Lower lobe of right lung (tissue), 2 donors: ENCODE data around the gene SYNGR1. TPM values are rescaled to one million over a fixed set of nuclear protein-coding genes. Genes with fewer than 3 reads are reported as not detected.

Experiments used
- ATAC-seq, 2 donors: fragments of 200-7000 bp; cut with Tn5 transposase; one replicate each; pipeline ENCODE4 v1.9.1; 2020 to 2022; ENCODE audit warnings: mild to moderate bottlenecking in 2 of 2, moderate library complexity in 2 of 2
- DNase-seq: peaks from one replicate; pipeline ENCODE4 v3.0.0-alpha.2; 2020
- H3K27ac ChIP-seq: fragments of 200-600 bp; one replicate; pipeline ENCODE4 v1.8.0; 2022
- H3K27me3 ChIP-seq: fragments of 200-600 bp; one replicate; pipeline ENCODE4 v1.8.0; 2022; ENCODE audit warnings: low read depth
- H3K36me3 ChIP-seq: fragments of 200-600 bp; one replicate; pipeline ENCODE4 v1.8.0; 2022; ENCODE audit warnings: mild to moderate bottlenecking
- H3K4me1 ChIP-seq: fragments of 200-600 bp; one replicate; pipeline ENCODE4 v1.8.0; 2022
- H3K4me3 ChIP-seq: fragments of 200-600 bp; one replicate; pipeline ENCODE4 v1.8.0; 2022; ENCODE audit warnings: mild to moderate bottlenecking
- H3K9me3 ChIP-seq: fragments of 200-600 bp; one replicate; pipeline ENCODE4 v1.8.0; 2022
- intact Hi-C: fragments of 100-400 bp; cut with DNase I; formaldehyde crosslinking; loops from one replicate; pipeline ENCODE4 v1.11.0; 2022
- total RNA-seq: library from RNA; stranded (reverse); fragmentation: NEBNext Ultra II Directional; extraction: Animal tissue kit (Norgen Biotek cat#: 25700); gene quantifications from one replicate; pipeline ENCODE4 v1.2.1, GENCODE V29; 2021
- TF ChIP-seq, protein P1 (sequence below): fragments of 200-600 bp; IDR thresholded peaks from one replicate; pipeline ENCODE4 v1.8.0; 2022; ENCODE audit warnings: antibody characterized with exemption, mild to moderate bottlenecking
- donor health status: DM: no; HTN: yes; CAD: no; lungs with severe emphysema.

SYNGR1 gene
- total RNA-seq, 1 donor from 2014 or later, result 13.4 TPM

- Histone ChIP-seq H3K4me3 (no peak overlapping the region), H3K9me3 (no peaks in the 10 kb centered on the region), H3K4me1 (no peaks in the 10 kb centered on the region), H3K36me3 (no peaks in the 10 kb centered on the region), H3K27ac (no peak overlapping the region), H3K27me3 (no peaks in the 10 kb centered on the region)
- DNase-seq, result no peak
- no peak for ATAC-seq
- intact Hi-C loops, result no loop called here
- TF ChIP-seq, protein P1, sequence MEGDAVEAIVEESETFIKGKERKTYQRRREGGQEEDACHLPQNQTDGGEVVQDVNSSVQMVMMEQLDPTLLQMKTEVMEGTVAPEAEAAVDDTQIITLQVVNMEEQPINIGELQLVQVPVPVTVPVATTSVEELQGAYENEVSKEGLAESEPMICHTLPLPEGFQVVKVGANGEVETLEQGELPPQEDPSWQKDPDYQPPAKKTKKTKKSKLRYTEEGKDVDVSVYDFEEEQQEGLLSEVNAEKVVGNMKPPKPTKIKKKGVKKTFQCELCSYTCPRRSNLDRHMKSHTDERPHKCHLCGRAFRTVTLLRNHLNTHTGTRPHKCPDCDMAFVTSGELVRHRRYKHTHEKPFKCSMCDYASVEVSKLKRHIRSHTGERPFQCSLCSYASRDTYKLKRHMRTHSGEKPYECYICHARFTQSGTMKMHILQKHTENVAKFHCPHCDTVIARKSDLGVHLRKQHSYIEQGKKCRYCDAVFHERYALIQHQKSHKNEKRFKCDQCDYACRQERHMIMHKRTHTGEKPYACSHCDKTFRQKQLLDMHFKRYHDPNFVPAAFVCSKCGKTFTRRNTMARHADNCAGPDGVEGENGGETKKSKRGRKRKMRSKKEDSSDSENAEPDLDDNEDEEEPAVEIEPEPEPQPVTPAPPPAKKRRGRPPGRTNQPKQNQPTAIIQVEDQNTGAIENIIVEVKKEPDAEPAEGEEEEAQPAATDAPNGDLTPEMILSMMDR, result no peak
These were observed 13.1 kb downstream of the SYNGR1 start for GRCh38 chr22:39362932-39363331.

- no peak overlapping the region for H3K4me3 ChIP-seq
- H3K4me1 ChIP-seq, result no peaks in the 10 kb centered on the region
- H3K36me3 ChIP-seq, result no peaks in the 10 kb centered on the region
- H3K27me3 ChIP-seq, result no peaks in the 10 kb centered on the region
- TF ChIP-seq, protein P1, result no peak
- intact Hi-C loops, result no loop called here
- no peak overlapping the region for H3K27ac ChIP-seq
- DNase-seq (no peak), ATAC-seq (no peak)
- no peaks in the 10 kb centered on the region for H3K9me3 ChIP-seq
These were observed 14.1 kb downstream of the SYNGR1 start for GRCh38 chr22:39363751-39364515.

- no peak overlapping the region for H3K27ac ChIP-seq
- ATAC-seq, result no peak
- intact Hi-C loops, result no loop called here
These were observed 15.1 kb downstream of the SYNGR1 start for GRCh38 chr22:39364714-39365491.

DNA sequence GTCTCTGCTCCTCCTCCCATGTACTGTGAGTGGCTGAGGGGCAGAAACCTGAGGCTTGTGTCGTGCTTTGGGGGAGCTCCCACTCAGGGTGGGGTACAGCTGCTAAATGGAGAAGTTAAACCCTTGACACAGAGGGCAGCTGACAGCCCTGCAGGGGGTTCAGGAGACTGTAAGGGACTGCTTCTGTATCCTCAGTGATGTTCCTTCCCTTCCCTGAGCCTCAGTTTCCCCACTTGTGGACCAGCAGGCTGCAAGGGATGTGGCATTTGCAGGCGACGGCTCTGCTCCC lies 15.6 kb downstream of the SYNGR1 start:
- Histone ChIP-seq H3K27me3 (no peaks in the 10 kb centered on the region), H3K27ac (no peak overlapping the region), H3K4me3 (no peak overlapping the region), H3K4me1 (no peaks in the 10 kb centered on the region), H3K36me3 (no peaks in the 10 kb centered on the region), H3K9me3 (no peaks in the 10 kb centered on the region)
- ATAC-seq (no peak), DNase-seq (no peak)
- TF ChIP-seq, protein P1, result no peak
- intact Hi-C loops, result no loop called here

More at GRCh38 chr22:39364714-39365491, 15.1 kb downstream of the SYNGR1 start:
- TF ChIP-seq, protein P1, result no peak
- Histone ChIP-seq H3K27me3 (no peaks in the 10 kb centered on the region), H3K4me1 (no peaks in the 10 kb centered on the region), H3K36me3 (no peaks in the 10 kb centered on the region), H3K9me3 (no peaks in the 10 kb centered on the region), H3K4me3 (no peak overlapping the region)
- no peak for DNase-seq

GRCh38 chr22:39367035-39367434 lies 17.2 kb downstream of the SYNGR1 start:
- TF ChIP-seq, protein P1, result no peak
- no peaks in the 10 kb centered on the region for H3K4me1 ChIP-seq
- intact Hi-C loops, result no loop called here
- H3K27ac ChIP-seq, result no peak overlapping the region
- DNase-seq (no peak), ATAC-seq (no peak)
- no peaks in the 10 kb centered on the region for H3K27me3 ChIP-seq
- no peaks in the 10 kb centered on the region for H3K9me3 ChIP-seq
- H3K36me3 ChIP-seq, result no peaks in the 10 kb centered on the region
- no peak overlapping the region for H3K4me3 ChIP-seq
